ENCODE data around the gene ANXA4. TPM values are rescaled to one million over a fixed set of nuclear protein-coding genes. Genes with fewer than 3 reads are reported as not detected.

The ANXA4 gene
- total RNA-seq, 2 donors from 2014 or later, result 62.8 to 67.8 TPM

GRCh38 chr2:69789772-69790600 is 48.1 kb downstream of the ANXA4 start:
- TF ChIP-seq CTCF (IDR thresholded peaks at IDR 0.05), result no peak

DNA sequence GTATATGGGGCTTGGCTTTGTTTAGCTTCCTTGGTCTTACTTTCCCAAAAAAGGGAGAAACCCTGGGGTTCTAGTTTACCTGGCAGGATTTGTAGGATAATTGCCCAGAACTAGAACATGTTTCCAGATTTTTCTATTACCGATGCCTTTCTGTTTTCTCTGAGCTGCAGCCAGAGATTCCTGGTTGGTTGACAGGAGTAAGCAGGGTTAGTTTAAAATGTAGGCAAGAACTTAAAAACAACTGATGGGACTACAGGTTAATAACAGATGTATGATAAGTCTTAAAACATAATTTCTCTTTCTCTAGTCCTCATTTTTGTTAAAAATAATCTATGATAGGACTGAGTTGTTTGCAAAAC is 48.6 kb downstream of the ANXA4 start:
- H3K36me3 ChIP-seq, result peaks cover 10% of the 10 kb centered on the region
- no peak for DNase-seq (ENCODE audit: low spot score)
- H3K27ac ChIP-seq, result peak overlapping the region; percentile 88 to 92
- H3K9me3 ChIP-seq, result no peaks in the 10 kb centered on the region
- no peak for ATAC-seq (ENCODE audit: insufficient number of reproducible peaks, low FRiP score, low read depth)
- no peak for TF ChIP-seq CTCF (IDR thresholded peaks at IDR 0.05)
- peaks cover 17 to 32% of the 10 kb centered on the region in 2 donors for H3K4me1 ChIP-seq (ENCODE audit: control insufficient read depth in 1 of 2, low read depth in 2 of 2)
- no peaks in the 10 kb centered on the region for H3K27me3 ChIP-seq (replicated peaks; ENCODE audit: insufficient read depth)
- peak overlapping the region; percentile 55 for H3K4me3 ChIP-seq

More at GRCh38 chr2:69789772-69790600, 48.1 kb downstream of the ANXA4 start:
- Histone ChIP-seq H3K9me3 (no peaks in the 10 kb centered on the region), H3K27me3 (replicated peaks; ENCODE audit: insufficient read depth) (no peaks in the 10 kb centered on the region), H3K4me3 (peak overlapping the region; percentile 55), H3K27ac (peak overlapping the region; percentile 88 to 92), H3K4me1 (ENCODE audit: control insufficient read depth in 1 of 2, low read depth in 2 of 2) (peaks cover 17 to 32% of the 10 kb centered on the region in 2 donors), H3K36me3 (peaks cover 10% of the 10 kb centered on the region)
- no peak for ATAC-seq (ENCODE audit: insufficient number of reproducible peaks, low FRiP score, low read depth)
- DNase-seq (ENCODE audit: low spot score), result no peak

DNA sequence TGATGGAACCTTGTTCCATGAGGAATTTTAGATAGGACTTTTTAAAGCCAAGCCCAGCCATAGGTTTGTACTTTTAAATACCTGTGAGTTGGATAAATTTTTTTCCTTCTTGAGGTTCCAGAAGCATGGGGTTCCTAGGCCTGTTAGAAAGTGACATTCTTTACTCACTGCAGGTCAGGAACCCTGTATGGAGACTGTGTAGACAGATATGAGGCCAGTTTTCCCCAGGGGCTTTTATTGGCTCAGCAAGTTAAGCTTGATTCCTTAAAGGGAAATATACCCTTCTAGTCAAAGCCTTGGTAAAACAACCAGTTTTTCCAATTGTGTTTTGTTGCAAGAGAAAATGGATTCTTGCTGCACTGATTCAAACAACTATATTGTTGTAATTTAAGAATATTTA is 49.1 kb downstream of the ANXA4 start:
- DNase-seq (ENCODE audit: low spot score) (no peak), ATAC-seq (ENCODE audit: insufficient number of reproducible peaks, low FRiP score, low read depth) (no peak)
- H3K4me3 ChIP-seq, result peak overlapping the region; percentile 55
- peaks cover 10% of the 10 kb centered on the region for H3K36me3 ChIP-seq
- H3K27ac ChIP-seq, result peak overlapping the region; percentile 88 to 92
- peaks cover 17 to 32% of the 10 kb centered on the region in 2 donors for H3K4me1 ChIP-seq (ENCODE audit: control insufficient read depth in 1 of 2, low read depth in 2 of 2)
- no peak for TF ChIP-seq CTCF (IDR thresholded peaks at IDR 0.05)
- H3K27me3 ChIP-seq (replicated peaks; ENCODE audit: insufficient read depth), result no peaks in the 10 kb centered on the region
- no peaks in the 10 kb centered on the region for H3K9me3 ChIP-seq

DNA sequence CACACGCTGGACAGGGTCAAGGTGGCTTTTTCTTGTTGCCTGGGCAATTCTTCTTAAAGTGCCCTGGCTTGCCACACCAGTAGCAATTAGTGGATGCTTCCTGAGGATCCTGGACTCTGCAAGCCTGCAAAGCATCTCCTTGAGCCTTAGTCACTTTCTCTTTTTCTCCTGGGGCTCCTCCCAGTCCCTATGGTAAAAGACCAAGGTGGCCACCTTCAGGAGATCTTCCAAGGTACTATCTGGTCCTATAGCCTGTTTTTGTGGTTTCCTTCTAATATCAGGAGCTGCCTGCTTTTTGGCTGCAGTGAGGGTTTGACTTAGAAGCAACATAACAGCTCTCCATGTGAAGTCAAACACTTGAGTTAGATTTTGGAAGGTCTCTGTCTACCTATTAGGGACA is 54.2 kb downstream of the ANXA4 start:
- Histone ChIP-seq H3K9me3 (no peaks in the 10 kb centered on the region), H3K27ac (no peak overlapping the region), H3K27me3 (replicated peaks; ENCODE audit: insufficient read depth) (no peaks in the 10 kb centered on the region), H3K36me3 (no peaks in the 10 kb centered on the region), H3K4me3 (no peak overlapping the region), H3K4me1 (ENCODE audit: control insufficient read depth in 1 of 2, low read depth in 2 of 2) (peaks cover 11 to 39% of the 10 kb centered on the region in 2 donors)
- no peak for ATAC-seq (ENCODE audit: insufficient number of reproducible peaks, low FRiP score, low read depth)
- DNase-seq (ENCODE audit: low spot score), result no peak
- no peak for TF ChIP-seq CTCF (IDR thresholded peaks at IDR 0.05)

- no peak for DNase-seq (ENCODE audit: low spot score)
- no peak overlapping the region for H3K4me3 ChIP-seq
- H3K36me3 ChIP-seq, result no peaks in the 10 kb centered on the region
- TF ChIP-seq CTCF (IDR thresholded peaks at IDR 0.05), result no peak
- no peak for ATAC-seq (ENCODE audit: insufficient number of reproducible peaks, low FRiP score, low read depth)
- H3K27ac ChIP-seq, result peak overlapping the region; percentile 52 to 68
- H3K4me1 ChIP-seq (ENCODE audit: control insufficient read depth in 1 of 2, low read depth in 2 of 2), result peaks cover 7 to 29% of the 10 kb centered on the region in 2 donors
- no peaks in the 10 kb centered on the region for H3K27me3 ChIP-seq (replicated peaks; ENCODE audit: insufficient read depth)
- H3K9me3 ChIP-seq, result no peaks in the 10 kb centered on the region
These were observed 55.3 kb downstream of the ANXA4 start for GRCh38 chr2:69797235-69797634.

Data from thoracic aorta (tissue), 2 donors.